HepG2 (cell line): ENCODE data around the gene SSH3. TPM values are rescaled to one million over a fixed set of nuclear protein-coding genes. Genes with fewer than 3 reads are reported as not detected.

Experiments used
- ATAC-seq: fragments of 200-7000 bp; cut with Tn5 transposase; 3 replicates; pipeline ENCODE4 v1.9.1; 2020; ENCODE audit warnings: mild to moderate bottlenecking, moderate library complexity
- BruUV-seq: library from RNA; stranded (reverse); fragments of 400-500 nt; replicated peaks from 2 replicates; lab custom pipeline; 2021; lab: Mats Ljungman, UMichigan
- CTCF ChIA-PET: fragments of 300-600 bp; formaldehyde crosslinking; extraction: SDS; loops from one replicate; lab custom pipeline; 2021; ENCODE audit warnings: low total read pairs, inconsistent platforms, low intra/inter-chr PET ratio; lab: Yijun Ruan, JAX
- POLR2A ChIA-PET: fragments of 350-600 bp; sonication (Branson Sonifier 250); formaldehyde crosslinking; loops from one replicate; lab custom pipeline; 2020; ENCODE audit warnings: antibody characterized with exemption, inconsistent platforms; lab: Yijun Ruan, JAX
- DNase-seq: peaks from one replicate; pipeline ENCODE4 v3.0.0-alpha.2; 2015; ENCODE audit warnings: low spot score
- FAIRE-seq: peaks from 3 replicates; lab custom pipeline; 2011; peaks lifted over from hg19 to GRCh38; lab: Jason Lieb, UNC
- H2AFZ ChIP-seq: one replicate; pipeline ENCODE4 v1.6.1; 2011; ENCODE audit warnings: low read length, inconsistent platforms
- H3K27ac ChIP-seq: fragments of 300-600 bp; 3 replicates; pipeline ENCODE4 v1.8.0; 2011; ENCODE audit warnings: mixed run types, mild to moderate bottlenecking, mixed read lengths, low read length, inconsistent platforms; ENCODE audit not compliant: insufficient read depth; ENCODE audit errors: extremely low read length
- H3K27me3 ChIP-seq, 2 experiments: fragments of 200-600 bp in 1 of 2; 2 replicates in 1 of 2; 3 replicates in 1 of 2; pipeline versions ENCODE4 v1.6.0 to v1.8.0; 2011; ENCODE audit warnings: low read length in 2 of 2, mild to moderate bottlenecking in 2 of 2, moderate library complexity in 2 of 2, inconsistent platforms in 1 of 2; ENCODE audit not compliant: insufficient read depth in 2 of 2, control insufficient read depth in 1 of 2
- H3K36me3 ChIP-seq, 2 experiments: fragments of 200-600 bp in 1 of 2; replicated peaks in 1 of 2; 2 replicates in 1 of 2; 3 replicates in 1 of 2; pipeline versions ENCODE4 v1.5.1 to v1.8.0; 2011; ENCODE audit warnings: low read length in 2 of 2, inconsistent platforms in 1 of 2; ENCODE audit not compliant: insufficient read depth in 2 of 2, control insufficient read depth in 1 of 2
- H3K4me1 ChIP-seq: 2 replicates; pipeline ENCODE4 v1.5.1; 2012; ENCODE audit warnings: low read length, inconsistent platforms; ENCODE audit not compliant: insufficient read depth
- H3K4me2 ChIP-seq: 2 replicates; pipeline ENCODE4 v1.6.0; 2011; ENCODE audit warnings: low read depth, low read length, inconsistent platforms
- H3K4me3 ChIP-seq, 3 experiments: fragments of 200-600 bp in 1 of 3; sonication (generic), shearing (Covaris generic) in 1 of 3; replicated peaks in 1 of 3; 2 replicates each; pipeline ENCODE4 v1.5.1; 2011 to 2016; ENCODE audit warnings: low read length in 3 of 3, inconsistent platforms in 2 of 3, low read depth in 2 of 3, mild to moderate bottlenecking in 2 of 3, control low read depth in 1 of 3, mixed read lengths in 1 of 3; ENCODE audit not compliant: insufficient read depth in 1 of 3
- H3K79me2 ChIP-seq: one replicate; pipeline ENCODE4 v1.6.1; 2011; ENCODE audit warnings: low read length, inconsistent platforms; ENCODE audit not compliant: insufficient read depth
- H3K9ac ChIP-seq: 2 replicates; pipeline ENCODE4 v1.6.0; 2011; ENCODE audit warnings: mild to moderate bottlenecking, low read depth, low read length, inconsistent platforms; ENCODE audit not compliant: insufficient read depth
- H3K9me3 ChIP-seq: 2 replicates; pipeline ENCODE4 v1.5.1; 2012; ENCODE audit warnings: mild to moderate bottlenecking, low read length
- H4K20me1 ChIP-seq: 2 replicates; pipeline ENCODE4 v1.6.0; 2011; ENCODE audit warnings: inconsistent platforms, mild to moderate bottlenecking, low read length, moderate library complexity; ENCODE audit not compliant: insufficient read depth
- MTA1 ChIP-seq: sonication (generic); formaldehyde crosslinking; IDR thresholded peaks from 2 replicates; pipeline ENCODE4 v1.4.0; 2020; ENCODE audit warnings: missing genetic modification reagents, mild to moderate bottlenecking, borderline replicate concordance
- NCOA5 ChIP-seq: sonication (generic); formaldehyde crosslinking; IDR thresholded peaks from 2 replicates; pipeline ENCODE4 v1.4.0; 2020; ENCODE audit warnings: missing genetic modification reagents
- NFE2L1 ChIP-seq: sonication (generic); formaldehyde crosslinking; IDR thresholded peaks from 2 replicates; pipeline ENCODE4 v1.4.0; 2020; ENCODE audit warnings: missing genetic modification reagents, mild to moderate bottlenecking, borderline replicate concordance
- RCOR2 ChIP-seq: IDR thresholded peaks from 2 replicates; pipeline ENCODE4 v1.6.1; 2016; ENCODE audit warnings: missing biosample characterization, missing genetic modification reagents
- SIX4 ChIP-seq: sonication (generic); formaldehyde crosslinking; IDR thresholded peaks from 2 replicates; pipeline ENCODE4 v1.4.0; 2020; ENCODE audit warnings: missing genetic modification reagents
- SRSF9 ChIP-seq: fragments of 200-400 bp; formaldehyde crosslinking; IDR thresholded peaks from 2 replicates; pipeline ENCODE4 v1.6.1; 2018; ENCODE audit warnings: borderline replicate concordance, mild to moderate bottlenecking, low read depth, low read length; ENCODE audit not compliant: insufficient read depth, poor library complexity, severe bottlenecking
- THAP7 ChIP-seq: sonication (generic); formaldehyde crosslinking; IDR thresholded peaks from 2 replicates; pipeline ENCODE4 v1.8.1; 2023; ENCODE audit warnings: mild to moderate bottlenecking, missing genetic modification reagents
- TOE1 ChIP-seq: sonication (generic); formaldehyde crosslinking; IDR thresholded peaks from 2 replicates; pipeline ENCODE4 v1.4.0; 2020; ENCODE audit warnings: mild to moderate bottlenecking, missing genetic modification reagents
- ZFP82 ChIP-seq: sonication (generic); formaldehyde crosslinking; IDR thresholded peaks from 2 replicates; pipeline ENCODE4 v1.5.1; 2020; ENCODE audit warnings: mild to moderate bottlenecking, missing genetic modification reagents, borderline replicate concordance
- ZNF317 ChIP-seq: sonication (generic); formaldehyde crosslinking; IDR thresholded peaks from 2 replicates; pipeline ENCODE4 v1.5.0; 2020; ENCODE audit warnings: mild to moderate bottlenecking, missing genetic modification reagents
- ZNF616 ChIP-seq: sonication (generic); formaldehyde crosslinking; IDR thresholded peaks from 2 replicates; pipeline ENCODE4 v1.5.0; 2020; ENCODE audit warnings: low read depth, mild to moderate bottlenecking, missing genetic modification reagents
- ZNF781 ChIP-seq: sonication (generic); formaldehyde crosslinking; IDR thresholded peaks from 2 replicates; pipeline ENCODE4 v1.5.1; 2020; ENCODE audit warnings: borderline replicate concordance, mild to moderate bottlenecking, missing genetic modification reagents; ENCODE audit errors: not compliant biosample characterization
- ZNF850 ChIP-seq: sonication (generic); formaldehyde crosslinking; conservative IDR thresholded peaks from 2 replicates; pipeline ENCODE4 v1.9.0; 2021; ENCODE audit warnings: mild to moderate bottlenecking, missing genetic modification reagents
- WGBS: methylation state at CpG from one replicate; pipeline ENCODE4 v1.1.6; 2017; ENCODE audit warnings: low lambda C conversion rate; 5-methylcytosine and 5-hydroxymethylcytosine counted together
- in situ Hi-C: cut with HindIII; loops from 2 replicates; pipeline ENCODE4 v1.10.0; 2017; ENCODE audit warnings: low pct_unique_long_range_greater_than_20kb; ENCODE audit not compliant: extremely low pct_ligation_motif_present
- intact Hi-C: fragments of 100-400 bp; cut with micrococcal nuclease; formaldehyde crosslinking; loops from one replicate; pipeline ENCODE4 v1.10.0; 2022; ENCODE audit not compliant: unreplicated experiment
- polyA plus RNA-seq, 8 experiments: library from polyadenylated mRNA; depleted of rRNA in 3 of 8; stranded (reverse) in 7 of 8; unstranded in 1 of 8; fragments of >200 nt; fragmentation: Illumina TruSeq in 4 of 8; extraction: Trizol in 4 of 8; gene quantifications; 2 replicates each; pipeline versions ENCODE4 v1.2.1 to v1.2.3, GENCODE V29; 2011 to 2016; ENCODE audit warnings: low read depth in 4 of 8, missing spikeins in 1 of 8, mixed read lengths in 1 of 8; ENCODE audit not compliant: insufficient read depth in 1 of 8
- total RNA-seq, 5 experiments: library from RNA; depleted of rRNA; stranded (reverse); fragments of >200 nt; fragmentation: Illumina TruSeq; extraction: Trizol; gene quantifications; 2 replicates each; pipeline ENCODE4 v1.2.3, GENCODE V29; 2016; ENCODE audit warnings: low read depth in 1 of 5
- TF ChIP-seq, protein P1 (sequence below): sonication (generic); formaldehyde crosslinking; IDR thresholded peaks from 2 replicates; pipeline ENCODE4 v1.8.0; 2022; ENCODE audit warnings: mild to moderate bottlenecking, missing genetic modification reagents

SSH3 gene
- total and polyA plus RNA-seq, 2 of the 13 experiments (the other 11 are each of a cell fraction or from before 2014, with no cell fraction given) = 12.4 to 18.8 TPM

DNA sequence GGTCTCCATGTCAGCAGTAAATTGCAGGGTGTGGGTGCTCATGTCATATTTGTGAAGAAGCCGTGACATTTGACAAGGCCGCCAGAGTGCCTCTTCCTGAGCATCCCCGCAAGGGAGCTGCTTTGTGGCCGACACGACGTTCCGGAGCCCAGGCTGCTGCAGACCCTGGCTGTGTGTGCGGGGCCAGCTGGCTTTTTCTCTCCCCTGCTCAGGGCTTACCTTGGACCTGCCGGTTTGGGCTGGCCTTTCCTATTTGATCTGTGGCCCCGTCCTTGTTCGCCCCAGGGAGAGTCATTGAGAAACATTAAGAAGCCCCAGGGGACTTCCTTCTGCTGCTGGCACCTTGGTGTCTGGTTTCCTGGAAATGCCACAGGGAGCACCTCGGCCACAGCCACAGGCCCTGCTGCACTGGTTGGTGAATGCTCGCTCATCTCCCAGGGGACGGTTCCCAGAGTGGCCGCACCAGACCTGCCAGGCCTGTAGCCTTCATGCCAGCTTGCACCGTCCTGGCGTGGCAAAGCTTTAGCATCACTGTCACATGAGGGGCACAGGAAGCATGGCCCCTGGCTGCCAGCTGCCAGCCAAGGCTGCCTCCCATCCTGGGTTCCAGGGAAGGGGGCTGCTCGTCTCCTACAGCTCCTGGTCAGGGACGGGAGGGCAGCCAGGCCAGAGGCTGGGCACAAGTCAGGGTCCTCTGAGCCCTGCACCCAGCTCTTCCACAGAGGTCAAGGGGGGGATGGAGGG lies 31.6 kb upstream of the SSH3 start:
- Histone ChIP-seq H3K79me2 (peaks cover 75% of the 10 kb centered on the region), H3K4me1 (peaks cover 41% of the 10 kb centered on the region)

More for the DNA sequence above, 31.6 kb upstream of the SSH3 start:
- no peak overlapping the region for H3K27ac ChIP-seq
- no peak overlapping the region for H3K4me3 ChIP-seq
- no peak for FAIRE-seq
- in situ Hi-C loops = no loop called here
- DNase-seq = no peak
- CTCF ChIA-PET = no interaction called here
- H3K9me3 ChIP-seq = no peaks in the 10 kb centered on the region
- H3K4me2 ChIP-seq = no peak overlapping the region
- intact Hi-C loops = no loop called here
- WGBS = 90% methylated on average over 6 of the region's 19 CpGs
- peaks cover 45% of the 10 kb centered on the region for H4K20me1 ChIP-seq
- H3K9ac ChIP-seq = no peak overlapping the region
- POLR2A ChIA-PET = no interaction called here
- BruUV-seq = no TSS peak
- ATAC-seq = no peak
- H3K36me3 ChIP-seq = peaks cover 12 to 58% of the 10 kb centered on the region in 2 experiments
- TF ChIP-seq NFE2L1 (no peak), SRSF9 (no peak), ZNF317 (CRISPR knock-in tag) (no peak), ZNF850 (no peak), MTA1 (CRISPR knock-in tag) (no peak), THAP7 (no peak), NCOA5 (CRISPR knock-in tag) (no peak), ZFP82 (CRISPR knock-in tag) (no peak), SIX4 (CRISPR knock-in tag) (no peak), ZNF616 (CRISPR knock-in tag) (no peak), ZNF781 (no peak), RCOR2 (CRISPR knock-in tag) (no peak), TOE1 (CRISPR knock-in tag) (no peak)
- TF ChIP-seq, protein P1, sequence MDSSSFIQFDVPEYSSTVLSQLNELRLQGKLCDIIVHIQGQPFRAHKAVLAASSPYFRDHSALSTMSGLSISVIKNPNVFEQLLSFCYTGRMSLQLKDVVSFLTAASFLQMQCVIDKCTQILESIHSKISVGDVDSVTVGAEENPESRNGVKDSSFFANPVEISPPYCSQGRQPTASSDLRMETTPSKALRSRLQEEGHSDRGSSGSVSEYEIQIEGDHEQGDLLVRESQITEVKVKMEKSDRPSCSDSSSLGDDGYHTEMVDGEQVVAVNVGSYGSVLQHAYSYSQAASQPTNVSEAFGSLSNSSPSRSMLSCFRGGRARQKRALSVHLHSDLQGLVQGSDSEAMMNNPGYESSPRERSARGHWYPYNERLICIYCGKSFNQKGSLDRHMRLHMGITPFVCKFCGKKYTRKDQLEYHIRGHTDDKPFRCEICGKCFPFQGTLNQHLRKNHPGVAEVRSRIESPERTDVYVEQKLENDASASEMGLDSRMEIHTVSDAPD = no peak
- H3K27me3 ChIP-seq = no peaks in the 10 kb centered on the region
- H2AFZ ChIP-seq = no peak overlapping the region
